Measurements from ENCODE around the gene RACGAP1.
"Not testable (repeated sequence)": the region's sequence is repeated elsewhere in the genome, so short reads cannot be mapped to it uniquely, and the experiment has no call there.

RACGAP1 gene

GRCh38 chr12:50030449-50030848 is 5.2 kb upstream of the RACGAP1 start:
- not testable (repeated sequence) for DNase-seq; H3K27ac ChIP-seq (ENCODE audit: insufficient read depth, low read length, poor library complexity, severe bottlenecking); H3K4me3 ChIP-seq (ENCODE audit: insufficient read depth, low read depth, low read length, poor library complexity, severe bottlenecking)

DNA sequence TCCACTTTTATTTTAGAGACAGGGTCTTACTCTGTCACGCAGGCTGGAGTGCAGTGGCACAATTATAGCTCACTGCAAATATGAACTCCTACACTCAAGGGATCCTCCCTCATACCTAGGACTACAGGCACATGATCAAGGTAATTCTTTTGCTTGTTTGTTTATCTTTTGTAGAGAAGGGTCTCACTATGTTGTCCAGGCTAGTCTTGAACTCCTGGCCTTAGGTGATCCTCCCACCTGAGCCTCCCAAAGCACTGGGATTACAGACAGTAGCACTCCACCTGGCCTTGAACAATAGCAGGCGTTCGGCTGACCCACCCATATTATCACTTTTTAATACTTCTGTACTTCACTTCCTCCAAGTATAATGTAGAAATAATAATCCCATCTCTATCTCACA is 1.4 kb upstream of the RACGAP1 start:
- Histone ChIP-seq H3K4me3 (ENCODE audit: insufficient read depth, low read depth, low read length, poor library complexity, severe bottlenecking) (no peak overlapping the region), H3K4me1 (ENCODE audit: control insufficient read depth, insufficient read depth, low read length, poor library complexity, severe bottlenecking) (peaks cover 5% of the 10 kb centered on the region), H3K36me3 (ENCODE audit: control insufficient read depth, insufficient read depth, low read length) (no peaks in the 10 kb centered on the region), H3K27me3 (replicated peaks; ENCODE audit: control insufficient read depth, insufficient read depth, low read length, poor library complexity, severe bottlenecking) (no peaks in the 10 kb centered on the region), H3K9me3 (ENCODE audit: control insufficient read depth, low read length) (no peaks in the 10 kb centered on the region), H3K27ac (ENCODE audit: insufficient read depth, low read length, poor library complexity, severe bottlenecking) (no peak overlapping the region)
- DNase-seq, result no peak

More at GRCh38 chr12:50030449-50030848, 5.2 kb upstream of the RACGAP1 start:
- H3K27me3 ChIP-seq (replicated peaks; ENCODE audit: control insufficient read depth, insufficient read depth, low read length, poor library complexity, severe bottlenecking); H3K4me1 ChIP-seq (ENCODE audit: control insufficient read depth, insufficient read depth, low read length, poor library complexity, severe bottlenecking); H3K9me3 ChIP-seq (ENCODE audit: control insufficient read depth, low read length); H3K36me3 ChIP-seq (ENCODE audit: control insufficient read depth, insufficient read depth, low read length): not testable (repeated sequence)

GRCh38 chr12:50024805-50025186 is 498 bp downstream of the RACGAP1 start:
- Histone ChIP-seq H3K9me3 (ENCODE audit: control insufficient read depth, low read length) (no peaks in the 10 kb centered on the region), H3K36me3 (ENCODE audit: control insufficient read depth, insufficient read depth, low read length) (no peaks in the 10 kb centered on the region), H3K4me3 (ENCODE audit: insufficient read depth, low read depth, low read length, poor library complexity, severe bottlenecking) (peak overlapping the region; percentile 70), H3K27ac (ENCODE audit: insufficient read depth, low read length, poor library complexity, severe bottlenecking) (peak overlapping the region; percentile 55), H3K27me3 (replicated peaks; ENCODE audit: control insufficient read depth, insufficient read depth, low read length, poor library complexity, severe bottlenecking) (no peaks in the 10 kb centered on the region), H3K4me1 (ENCODE audit: control insufficient read depth, insufficient read depth, low read length, poor library complexity, severe bottlenecking) (peaks cover 5% of the 10 kb centered on the region)
- no peak for DNase-seq

- no peak for DNase-seq
- peaks cover 5% of the 10 kb centered on the region for H3K4me1 ChIP-seq (ENCODE audit: control insufficient read depth, insufficient read depth, low read length, poor library complexity, severe bottlenecking)
- H3K4me3 ChIP-seq (ENCODE audit: insufficient read depth, low read depth, low read length, poor library complexity, severe bottlenecking), result no peak overlapping the region
- no peaks in the 10 kb centered on the region for H3K36me3 ChIP-seq (ENCODE audit: control insufficient read depth, insufficient read depth, low read length)
- no peaks in the 10 kb centered on the region for H3K27me3 ChIP-seq (replicated peaks; ENCODE audit: control insufficient read depth, insufficient read depth, low read length, poor library complexity, severe bottlenecking)
- H3K27ac ChIP-seq (ENCODE audit: insufficient read depth, low read length, poor library complexity, severe bottlenecking), result no peak overlapping the region
- H3K9me3 ChIP-seq (ENCODE audit: control insufficient read depth, low read length), result no peaks in the 10 kb centered on the region
Observed at GRCh38 chr12:50024227-50024626, 1.1 kb downstream of the RACGAP1 start.

- no peaks in the 10 kb centered on the region for H3K27me3 ChIP-seq (replicated peaks; ENCODE audit: control insufficient read depth, insufficient read depth, low read length, poor library complexity, severe bottlenecking)
- H3K4me3 ChIP-seq (ENCODE audit: insufficient read depth, low read depth, low read length, poor library complexity, severe bottlenecking), result no peak overlapping the region
- H3K27ac ChIP-seq (ENCODE audit: insufficient read depth, low read length, poor library complexity, severe bottlenecking), result no peak overlapping the region
- no peaks in the 10 kb centered on the region for H3K36me3 ChIP-seq (ENCODE audit: control insufficient read depth, insufficient read depth, low read length)
- no peaks in the 10 kb centered on the region for H3K9me3 ChIP-seq (ENCODE audit: control insufficient read depth, low read length)
- H3K4me1 ChIP-seq (ENCODE audit: control insufficient read depth, insufficient read depth, low read length, poor library complexity, severe bottlenecking), result peaks cover 5% of the 10 kb centered on the region
- no peak for DNase-seq
Observed at GRCh38 chr12:50022903-50023302, 2.4 kb downstream of the RACGAP1 start.

- no peak overlapping the region for H3K4me3 ChIP-seq (ENCODE audit: insufficient read depth, low read depth, low read length, poor library complexity, severe bottlenecking)
- H3K27ac ChIP-seq (ENCODE audit: insufficient read depth, low read length, poor library complexity, severe bottlenecking), result no peak overlapping the region
- H3K27me3 ChIP-seq (replicated peaks; ENCODE audit: control insufficient read depth, insufficient read depth, low read length, poor library complexity, severe bottlenecking), result no peaks in the 10 kb centered on the region
- no peak for DNase-seq
- H3K9me3 ChIP-seq (ENCODE audit: control insufficient read depth, low read length), result no peaks in the 10 kb centered on the region
- peaks cover 5% of the 10 kb centered on the region for H3K4me1 ChIP-seq (ENCODE audit: control insufficient read depth, insufficient read depth, low read length, poor library complexity, severe bottlenecking)
- no peaks in the 10 kb centered on the region for H3K36me3 ChIP-seq (ENCODE audit: control insufficient read depth, insufficient read depth, low read length)
Observed at GRCh38 chr12:50021031-50021430, 4.3 kb downstream of the RACGAP1 start.

GRCh38 chr12:50019524-50019923 is 5.8 kb downstream of the RACGAP1 start:
- DNase-seq, result no peak
- no peak overlapping the region for H3K27ac ChIP-seq (ENCODE audit: insufficient read depth, low read length, poor library complexity, severe bottlenecking)
- H3K4me1 ChIP-seq (ENCODE audit: control insufficient read depth, insufficient read depth, low read length, poor library complexity, severe bottlenecking), result peaks cover 3% of the 10 kb centered on the region

DNA sequence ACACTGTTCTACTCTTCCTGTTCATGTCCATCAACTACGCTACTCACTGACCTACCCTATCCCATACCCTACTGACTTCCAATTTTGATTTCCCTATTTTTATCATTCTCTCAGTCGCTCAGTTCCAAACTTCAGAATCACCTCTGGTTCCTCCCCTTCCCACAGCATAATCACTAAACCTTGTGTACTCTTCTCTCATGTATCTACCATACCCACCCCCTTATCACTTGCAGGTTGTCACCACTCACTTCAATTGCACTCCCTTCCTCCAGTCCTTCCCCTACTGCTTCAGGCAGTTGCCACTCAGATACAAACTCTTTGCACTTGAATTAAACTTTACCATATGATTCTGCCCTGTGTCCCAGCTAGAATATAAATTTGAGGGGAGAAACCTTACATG is 6.3 kb downstream of the RACGAP1 start:
- H3K4me3 ChIP-seq (ENCODE audit: insufficient read depth, low read depth, low read length, poor library complexity, severe bottlenecking), result no peak overlapping the region
- no peaks in the 10 kb centered on the region for H3K4me1 ChIP-seq (ENCODE audit: control insufficient read depth, insufficient read depth, low read length, poor library complexity, severe bottlenecking)
- H3K9me3 ChIP-seq (ENCODE audit: control insufficient read depth, low read length), result no peaks in the 10 kb centered on the region
- H3K27ac ChIP-seq (ENCODE audit: insufficient read depth, low read length, poor library complexity, severe bottlenecking), result no peak overlapping the region
- DNase-seq, result no peak
- H3K27me3 ChIP-seq (replicated peaks; ENCODE audit: control insufficient read depth, insufficient read depth, low read length, poor library complexity, severe bottlenecking), result no peaks in the 10 kb centered on the region
- H3K36me3 ChIP-seq (ENCODE audit: control insufficient read depth, insufficient read depth, low read length), result peaks cover under 1% of the 10 kb centered on the region

More at GRCh38 chr12:50019524-50019923, 5.8 kb downstream of the RACGAP1 start:
- H3K4me3 ChIP-seq (ENCODE audit: insufficient read depth, low read depth, low read length, poor library complexity, severe bottlenecking), result no peak overlapping the region
- H3K9me3 ChIP-seq (ENCODE audit: control insufficient read depth, low read length), result no peaks in the 10 kb centered on the region
- no peaks in the 10 kb centered on the region for H3K36me3 ChIP-seq (ENCODE audit: control insufficient read depth, insufficient read depth, low read length)
- no peaks in the 10 kb centered on the region for H3K27me3 ChIP-seq (replicated peaks; ENCODE audit: control insufficient read depth, insufficient read depth, low read length, poor library complexity, severe bottlenecking)

GRCh38 chr12:50018154-50018553 is 7.1 kb downstream of the RACGAP1 start:
- no peak overlapping the region for H3K4me3 ChIP-seq (ENCODE audit: insufficient read depth, low read depth, low read length, poor library complexity, severe bottlenecking)
- H3K27ac ChIP-seq (ENCODE audit: insufficient read depth, low read length, poor library complexity, severe bottlenecking), result no peak overlapping the region
- no peaks in the 10 kb centered on the region for H3K4me1 ChIP-seq (ENCODE audit: control insufficient read depth, insufficient read depth, low read length, poor library complexity, severe bottlenecking)
- DNase-seq, result no peak
- no peaks in the 10 kb centered on the region for H3K9me3 ChIP-seq (ENCODE audit: control insufficient read depth, low read length)
- H3K36me3 ChIP-seq (ENCODE audit: control insufficient read depth, insufficient read depth, low read length), result peaks cover 3% of the 10 kb centered on the region
- no peaks in the 10 kb centered on the region for H3K27me3 ChIP-seq (replicated peaks; ENCODE audit: control insufficient read depth, insufficient read depth, low read length, poor library complexity, severe bottlenecking)

DNA sequence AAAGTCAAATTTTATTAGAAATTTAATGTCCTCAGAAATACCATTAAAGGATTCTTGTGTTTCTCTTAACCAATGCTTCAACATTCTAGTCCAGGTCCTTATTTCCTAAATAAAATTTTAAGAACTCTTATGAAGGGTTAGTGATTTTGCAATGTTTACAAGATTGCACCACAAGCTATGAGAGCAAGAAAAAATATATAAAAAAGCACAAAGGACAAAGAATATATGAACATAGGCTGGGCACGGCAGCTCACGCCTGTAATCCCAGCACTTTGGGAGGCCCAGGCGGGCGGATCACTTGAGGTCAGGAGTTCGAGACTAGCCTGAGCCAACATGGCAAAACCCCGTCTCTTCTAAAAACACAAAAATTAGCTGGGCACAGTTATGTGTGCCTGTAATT is 7.7 kb downstream of the RACGAP1 start:
- no peak overlapping the region for H3K27ac ChIP-seq (ENCODE audit: insufficient read depth, low read length, poor library complexity, severe bottlenecking)
- DNase-seq, result no peak
- H3K36me3 ChIP-seq (ENCODE audit: control insufficient read depth, insufficient read depth, low read length), result peaks cover 3% of the 10 kb centered on the region
- H3K9me3 ChIP-seq (ENCODE audit: control insufficient read depth, low read length), result no peaks in the 10 kb centered on the region
- no peaks in the 10 kb centered on the region for H3K4me1 ChIP-seq (ENCODE audit: control insufficient read depth, insufficient read depth, low read length, poor library complexity, severe bottlenecking)
- H3K27me3 ChIP-seq (replicated peaks; ENCODE audit: control insufficient read depth, insufficient read depth, low read length, poor library complexity, severe bottlenecking), result no peaks in the 10 kb centered on the region
- H3K4me3 ChIP-seq (ENCODE audit: insufficient read depth, low read depth, low read length, poor library complexity, severe bottlenecking), result no peak overlapping the region
